HFF-Myc (cell line): ENCODE measurements around the gene CAMKV.

ENCODE experiments used
- DNase-seq: peaks from one replicate; pipeline ENCODE4 v3.0.0-alpha.2; 2011; ENCODE audit warnings: low read depth; ENCODE audit errors: extremely low read depth
- H3K4me3 ChIP-seq: replicated peaks from 2 replicates; pipeline ENCODE4 v1.5.1; 2011; ENCODE audit warnings: low read depth, mild to moderate bottlenecking, control low read depth, low read length
- TF ChIP-seq, protein P1 (sequence below): IDR thresholded peaks from 2 replicates; pipeline ENCODE4 v1.5.1; 2012; ENCODE audit warnings: mild to moderate bottlenecking, low read depth, low read length, control low read depth; ENCODE audit errors: missing control alignments

The CAMKV gene

DNA sequence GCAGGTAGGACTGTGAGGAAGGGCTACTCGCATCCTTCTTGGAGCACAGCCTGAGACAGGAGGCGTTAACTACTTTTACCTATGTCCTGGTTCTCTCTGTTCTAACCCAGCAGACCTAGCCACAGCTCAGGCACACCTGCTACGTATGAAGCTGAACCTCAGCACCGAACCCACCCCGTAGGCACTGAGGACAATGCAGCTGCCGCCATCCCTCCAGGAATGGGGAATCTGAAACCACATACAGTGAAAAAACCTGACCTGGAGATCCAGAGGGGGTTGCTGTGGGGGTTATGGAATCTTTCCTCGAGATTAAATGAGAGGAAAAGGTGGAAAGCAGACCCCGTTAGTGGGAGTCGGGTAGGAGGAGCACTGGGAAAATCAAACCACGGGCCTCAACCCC is 19.6 kb upstream of the CAMKV start:
- no peak for DNase-seq
- H3K4me3 ChIP-seq = no peak overlapping the region
- TF ChIP-seq, protein P1, sequence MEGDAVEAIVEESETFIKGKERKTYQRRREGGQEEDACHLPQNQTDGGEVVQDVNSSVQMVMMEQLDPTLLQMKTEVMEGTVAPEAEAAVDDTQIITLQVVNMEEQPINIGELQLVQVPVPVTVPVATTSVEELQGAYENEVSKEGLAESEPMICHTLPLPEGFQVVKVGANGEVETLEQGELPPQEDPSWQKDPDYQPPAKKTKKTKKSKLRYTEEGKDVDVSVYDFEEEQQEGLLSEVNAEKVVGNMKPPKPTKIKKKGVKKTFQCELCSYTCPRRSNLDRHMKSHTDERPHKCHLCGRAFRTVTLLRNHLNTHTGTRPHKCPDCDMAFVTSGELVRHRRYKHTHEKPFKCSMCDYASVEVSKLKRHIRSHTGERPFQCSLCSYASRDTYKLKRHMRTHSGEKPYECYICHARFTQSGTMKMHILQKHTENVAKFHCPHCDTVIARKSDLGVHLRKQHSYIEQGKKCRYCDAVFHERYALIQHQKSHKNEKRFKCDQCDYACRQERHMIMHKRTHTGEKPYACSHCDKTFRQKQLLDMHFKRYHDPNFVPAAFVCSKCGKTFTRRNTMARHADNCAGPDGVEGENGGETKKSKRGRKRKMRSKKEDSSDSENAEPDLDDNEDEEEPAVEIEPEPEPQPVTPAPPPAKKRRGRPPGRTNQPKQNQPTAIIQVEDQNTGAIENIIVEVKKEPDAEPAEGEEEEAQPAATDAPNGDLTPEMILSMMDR = no peak

DNA sequence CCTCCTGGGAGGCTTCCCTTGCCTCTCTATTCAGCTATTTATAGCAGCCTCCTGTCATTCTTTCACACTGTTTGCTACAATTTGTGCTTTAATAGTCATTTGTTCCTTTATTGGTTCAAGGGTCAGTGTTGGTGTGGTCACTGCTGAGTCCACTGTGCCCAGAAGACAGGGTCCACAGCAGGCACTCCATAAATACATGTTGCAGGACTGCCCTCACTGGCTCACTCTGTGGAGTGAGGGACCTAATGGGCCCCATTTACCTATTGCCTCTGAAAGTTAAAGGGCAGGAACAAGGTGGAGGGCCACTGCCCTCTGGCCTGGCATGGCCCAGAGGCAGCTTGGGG is 17.2 kb upstream of the CAMKV start:
- DNase-seq = no peak
- TF ChIP-seq, protein P1 = no peak

DNA sequence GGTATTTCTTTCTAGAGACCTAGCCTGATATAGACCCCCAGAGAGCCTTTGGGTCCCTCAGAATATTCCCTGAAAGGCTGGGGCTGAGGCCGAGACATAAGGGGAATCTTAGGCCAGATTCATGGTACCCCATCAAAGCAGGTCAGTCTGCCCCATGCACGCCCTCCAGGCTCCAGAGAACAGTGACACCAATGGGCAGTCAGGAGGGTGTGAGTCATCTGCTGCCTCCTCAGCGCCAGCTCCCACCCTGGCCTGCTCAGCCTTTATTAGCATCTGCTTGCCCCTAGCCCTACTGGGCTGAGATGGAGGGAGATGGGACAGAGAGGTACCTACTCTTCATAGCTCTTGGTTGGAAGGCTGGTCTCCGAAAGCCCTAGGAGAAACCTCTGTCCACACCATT is 14.3 kb upstream of the CAMKV start:
- H3K4me3 ChIP-seq = no peak overlapping the region
- DNase-seq = no peak
- TF ChIP-seq, protein P1 = no peak

More for the DNA sequence above, 17.2 kb upstream of the CAMKV start:
- H3K4me3 ChIP-seq = no peak overlapping the region

DNA sequence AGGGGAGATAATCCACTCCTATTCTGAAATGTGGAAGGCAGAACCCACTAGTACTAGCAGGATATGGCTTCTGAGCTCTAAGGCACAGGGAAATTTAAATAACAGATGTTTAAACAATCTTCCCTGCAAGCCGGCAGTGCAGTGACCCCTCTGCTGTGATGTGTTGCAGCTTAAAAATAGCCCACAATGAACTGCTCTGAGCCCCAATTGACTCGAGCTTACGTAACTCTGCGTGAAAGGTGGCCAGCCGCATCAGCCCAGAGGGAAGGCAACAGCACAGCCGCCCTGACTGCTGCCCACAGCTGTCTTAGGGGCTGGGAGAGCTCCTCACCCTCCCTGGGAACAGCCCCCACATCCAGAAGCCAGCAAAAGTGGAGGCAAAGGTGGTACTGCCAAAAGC is 12.5 kb upstream of the CAMKV start:
- DNase-seq = no peak
- TF ChIP-seq, protein P1 = no peak
- H3K4me3 ChIP-seq = no peak overlapping the region

DNA sequence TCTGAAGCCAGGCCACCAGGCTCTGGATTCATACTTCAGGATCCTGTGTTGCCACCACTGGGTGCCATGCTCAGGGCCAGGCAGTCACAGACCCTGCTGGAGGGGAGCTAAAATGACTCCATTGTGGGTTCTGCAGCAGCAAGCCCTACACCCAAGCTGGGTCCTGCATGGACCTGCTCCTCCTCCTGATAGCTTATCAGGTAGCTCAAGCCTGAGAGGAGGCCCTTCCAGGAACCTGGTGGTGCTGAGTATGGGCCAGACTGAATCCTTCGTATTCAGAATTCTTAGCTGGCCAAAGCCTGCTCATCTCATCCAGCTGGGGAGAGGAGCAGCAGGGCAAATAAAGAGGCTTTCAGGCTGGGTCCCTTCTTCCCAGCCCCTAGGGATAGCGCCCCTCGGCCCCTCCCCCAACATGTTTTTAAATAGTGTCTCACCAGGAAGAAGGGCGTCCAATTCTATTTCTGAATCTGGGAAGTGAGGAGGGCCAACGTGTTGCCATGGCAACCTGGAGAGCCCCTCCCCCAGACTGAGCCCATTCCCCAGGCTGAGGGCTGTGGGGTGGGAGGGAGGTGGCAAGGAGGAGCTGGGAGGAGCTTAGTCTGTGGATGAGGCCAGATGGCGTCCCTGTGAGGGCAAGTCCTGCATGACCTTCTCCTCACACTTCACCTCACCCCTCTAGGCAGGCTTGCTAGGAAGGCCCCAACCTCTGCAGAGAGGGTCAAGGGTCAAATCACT is 11.0 kb upstream of the CAMKV start:
- TF ChIP-seq, protein P1 = no peak
- H3K4me3 ChIP-seq = no peak overlapping the region
- DNase-seq = no peak

DNA sequence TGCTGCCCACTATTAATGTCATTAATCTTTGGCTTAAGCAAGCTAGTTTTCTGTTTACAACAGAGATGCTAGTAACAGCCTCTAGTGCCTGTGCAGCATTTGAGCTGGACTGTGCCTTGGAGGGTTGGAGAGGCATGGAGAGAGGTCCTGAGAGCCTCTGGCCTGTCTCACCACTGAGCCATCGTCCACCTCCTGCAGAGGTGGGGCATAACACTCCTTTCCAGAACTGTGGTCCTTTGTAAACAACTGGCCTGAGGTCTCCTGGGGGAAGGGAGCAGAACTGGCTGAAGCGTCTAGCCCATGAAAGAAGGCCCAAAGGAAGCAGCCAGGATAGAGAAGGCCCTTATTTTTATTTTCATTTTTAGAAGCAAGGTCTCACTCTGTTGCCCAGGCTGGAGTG is 10.0 kb upstream of the CAMKV start:
- DNase-seq = no peak
- H3K4me3 ChIP-seq = no peak overlapping the region
- TF ChIP-seq, protein P1 = no peak

DNA sequence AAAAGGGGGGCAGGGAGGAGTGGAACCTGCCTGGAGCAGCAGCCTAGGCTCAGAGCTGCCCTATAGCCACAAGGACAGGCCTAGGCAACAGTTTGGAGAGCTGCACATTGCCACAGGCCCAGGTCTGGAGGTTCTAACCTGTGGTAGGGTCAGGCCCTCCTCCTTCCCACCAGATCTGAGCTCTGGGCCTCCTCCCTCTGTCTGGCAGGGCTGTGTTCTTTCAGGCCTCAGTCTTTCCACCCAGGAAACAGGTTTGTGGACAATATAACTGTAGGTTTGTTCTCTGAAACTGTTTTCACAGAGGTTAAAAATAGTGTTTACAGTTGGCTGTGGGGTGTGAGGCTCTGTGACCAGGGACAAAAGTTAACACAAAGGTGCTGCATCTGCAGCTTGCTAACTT is 9.0 kb upstream of the CAMKV start:
- DNase-seq = no peak
- no peak overlapping the region for H3K4me3 ChIP-seq
- TF ChIP-seq, protein P1 = no peak
